Activated CD4-positive, alpha-beta memory T cell treated with anti-CD3 and anti-CD28 coated beads for 36 hours (primary cell): ENCODE results near the gene PCOLCE2. TPM values are rescaled to one million over a fixed set of nuclear protein-coding genes. Genes with fewer than 3 reads are reported as not detected.
"Not testable (repeated sequence)": the region's sequence is repeated elsewhere in the genome, so short reads cannot be mapped to it uniquely, and the experiment has no call there.

ENCODE experiments used
- CTCF ChIA-PET: fragments of 350-600 bp; sonication (Branson Sonifier 250); formaldehyde crosslinking; loops from one replicate; lab custom pipeline; 2021; ENCODE audit warnings: antibody characterized with exemption, inconsistent platforms; lab: Charles Lee
- POLR2A ChIA-PET: fragments of 350-600 bp; sonication (Branson Sonifier 250); formaldehyde crosslinking; loops from one replicate; lab custom pipeline; 2021; ENCODE audit warnings: antibody characterized with exemption; lab: Charles Lee
- DNase-seq: peaks from one replicate; pipeline ENCODE4 v3.0.0-alpha.2; 2020
- H3K27ac Mint-ChIP-seq: one replicate; pipeline ENCODE4 v1.8.0; 2021; ENCODE audit warnings: mixed read lengths
- H3K27me3 Mint-ChIP-seq: one replicate; pipeline ENCODE4 v1.8.0; 2021; ENCODE audit warnings: mixed read lengths
- H3K36me3 Mint-ChIP-seq: one replicate; pipeline ENCODE4 v1.8.0; 2021; ENCODE audit warnings: mixed read lengths
- H3K4me1 Mint-ChIP-seq: one replicate; pipeline ENCODE4 v1.8.0; 2021; ENCODE audit warnings: low read depth, mixed read lengths
- H3K4me3 Mint-ChIP-seq: one replicate; pipeline ENCODE4 v1.8.0; 2021; ENCODE audit warnings: mild to moderate bottlenecking, mixed read lengths
- H3K9me3 Mint-ChIP-seq: one replicate; pipeline ENCODE4 v1.8.0; 2021; ENCODE audit warnings: mixed read lengths
- intact Hi-C: fragments of 100-400 bp; cut with micrococcal nuclease; formaldehyde crosslinking; loops from one replicate; pipeline ENCODE4 v1.15.1; 2023
- total RNA-seq, 2 experiments: library from RNA; stranded (reverse); gene quantifications; one replicate each; pipeline ENCODE4 v1.2.3, GENCODE V29; 2021

Gene PCOLCE2
- total RNA-seq, 2 experiments from 2014 or later = 0.57 TPM; not detected in 1

DNA sequence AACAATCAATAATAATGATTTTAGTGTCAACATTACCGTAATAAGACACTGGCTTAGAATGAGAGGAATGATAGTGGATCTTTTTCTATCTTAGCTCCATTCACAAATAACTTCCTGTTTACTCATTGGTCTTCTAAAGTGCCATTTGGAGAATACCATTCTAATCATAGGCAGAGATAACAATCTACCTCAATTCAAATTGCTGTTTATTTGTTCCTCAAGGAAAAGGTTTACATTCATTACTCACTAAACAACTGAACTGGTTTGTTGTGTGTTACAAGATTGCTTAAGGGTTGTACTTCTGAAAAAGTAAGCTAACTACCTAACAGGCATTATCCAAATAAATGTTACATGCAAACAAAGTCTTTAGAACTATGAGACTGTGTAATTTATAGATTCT, 8.1 kb upstream of the PCOLCE2 start:
- H3K9me3 Mint-ChIP-seq = no peaks in the 10 kb centered on the region
- no peaks in the 10 kb centered on the region for H3K4me1 Mint-ChIP-seq
- ChIA-PET POLR2A (no interaction called here), CTCF (no interaction called here)
- intact Hi-C loops = no loop called here
- H3K36me3 Mint-ChIP-seq = no peaks in the 10 kb centered on the region
- no peak for DNase-seq
- no peak overlapping the region for H3K4me3 Mint-ChIP-seq
- H3K27ac Mint-ChIP-seq = no peak overlapping the region
- H3K27me3 Mint-ChIP-seq = peaks cover 4% of the 10 kb centered on the region

DNA sequence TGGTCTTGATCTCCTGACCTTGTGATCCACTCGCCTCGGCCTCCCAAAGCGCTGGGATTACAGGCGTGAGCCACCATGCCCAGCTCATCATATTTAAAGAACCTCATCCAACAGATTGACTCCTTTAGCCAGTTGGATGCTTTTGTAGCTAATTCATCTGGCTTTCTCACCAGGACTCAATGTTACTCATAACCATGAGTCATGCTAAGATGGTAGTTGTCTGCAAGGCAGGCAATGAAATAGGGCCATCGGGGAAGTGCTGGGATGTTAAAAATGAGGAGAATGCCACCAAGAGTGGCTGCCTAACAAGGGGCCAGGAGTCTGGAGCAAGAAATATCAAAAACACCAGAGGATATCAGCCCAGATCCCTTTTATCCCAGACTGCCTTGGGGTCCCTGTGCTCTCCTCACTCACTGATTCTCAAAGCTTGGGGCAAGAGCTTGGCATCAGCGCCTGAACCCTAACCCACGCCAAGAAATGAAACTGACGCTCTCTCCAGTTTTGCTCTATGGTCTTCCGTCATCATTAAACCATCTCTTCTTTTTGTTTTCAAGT, 7.4 kb upstream of the PCOLCE2 start:
- H3K36me3 Mint-ChIP-seq = no peaks in the 10 kb centered on the region
- intact Hi-C loops = no loop called here
- H3K27ac Mint-ChIP-seq = no peak overlapping the region
- no peaks in the 10 kb centered on the region for H3K9me3 Mint-ChIP-seq
- no peak for DNase-seq
- H3K27me3 Mint-ChIP-seq = peaks cover 6% of the 10 kb centered on the region
- no peak overlapping the region for H3K4me3 Mint-ChIP-seq
- ChIA-PET CTCF (no interaction called here), POLR2A (no interaction called here)
- H3K4me1 Mint-ChIP-seq = no peaks in the 10 kb centered on the region

- ChIA-PET CTCF (no interaction called here), POLR2A (no interaction called here)
- intact Hi-C loops = no loop called here
- Mint-ChIP-seq H3K4me3 (no peak overlapping the region), H3K27ac (no peak overlapping the region), H3K4me1 (peaks cover under 1% of the 10 kb centered on the region), H3K27me3 (peaks cover 12% of the 10 kb centered on the region), H3K9me3 (no peaks in the 10 kb centered on the region), H3K36me3 (no peaks in the 10 kb centered on the region)
- no peak for DNase-seq
Measured at GRCh38 chr3:142894493-142894892, 5.6 kb upstream of the PCOLCE2 start.

GRCh38 chr3:142892714-142893113, 3.8 kb upstream of the PCOLCE2 start:
- no peak overlapping the region for H3K4me3 Mint-ChIP-seq
- H3K4me1 Mint-ChIP-seq = peaks cover 9% of the 10 kb centered on the region
- ChIA-PET CTCF (no interaction called here), POLR2A (no interaction called here)
- H3K9me3 Mint-ChIP-seq = no peaks in the 10 kb centered on the region
- H3K27ac Mint-ChIP-seq = no peak overlapping the region
- H3K36me3 Mint-ChIP-seq = no peaks in the 10 kb centered on the region
- peaks cover 19% of the 10 kb centered on the region for H3K27me3 Mint-ChIP-seq
- no peak for DNase-seq
- intact Hi-C loops = no loop called here

DNA sequence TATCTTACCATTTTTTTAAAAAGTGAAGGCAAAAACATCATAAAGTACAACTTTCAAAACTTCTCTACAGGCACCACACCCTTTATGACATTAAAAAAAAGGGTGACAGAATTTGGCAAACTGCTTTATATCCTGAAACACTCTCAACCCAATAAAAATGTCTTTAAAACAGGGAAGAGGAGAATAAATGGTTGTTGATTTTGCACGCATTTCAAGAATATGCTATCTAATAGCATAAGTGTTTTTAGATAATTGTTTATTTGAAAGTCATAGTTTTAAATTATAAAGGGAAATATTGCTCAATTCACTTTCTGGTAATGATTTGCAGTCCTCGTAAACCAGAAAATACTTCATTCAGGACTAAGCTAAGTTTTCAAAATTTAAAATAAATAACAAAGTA, 1.7 kb upstream of the PCOLCE2 start:
- intact Hi-C loops = no loop called here
- H3K27me3 Mint-ChIP-seq = peaks cover 34% of the 10 kb centered on the region

DNA sequence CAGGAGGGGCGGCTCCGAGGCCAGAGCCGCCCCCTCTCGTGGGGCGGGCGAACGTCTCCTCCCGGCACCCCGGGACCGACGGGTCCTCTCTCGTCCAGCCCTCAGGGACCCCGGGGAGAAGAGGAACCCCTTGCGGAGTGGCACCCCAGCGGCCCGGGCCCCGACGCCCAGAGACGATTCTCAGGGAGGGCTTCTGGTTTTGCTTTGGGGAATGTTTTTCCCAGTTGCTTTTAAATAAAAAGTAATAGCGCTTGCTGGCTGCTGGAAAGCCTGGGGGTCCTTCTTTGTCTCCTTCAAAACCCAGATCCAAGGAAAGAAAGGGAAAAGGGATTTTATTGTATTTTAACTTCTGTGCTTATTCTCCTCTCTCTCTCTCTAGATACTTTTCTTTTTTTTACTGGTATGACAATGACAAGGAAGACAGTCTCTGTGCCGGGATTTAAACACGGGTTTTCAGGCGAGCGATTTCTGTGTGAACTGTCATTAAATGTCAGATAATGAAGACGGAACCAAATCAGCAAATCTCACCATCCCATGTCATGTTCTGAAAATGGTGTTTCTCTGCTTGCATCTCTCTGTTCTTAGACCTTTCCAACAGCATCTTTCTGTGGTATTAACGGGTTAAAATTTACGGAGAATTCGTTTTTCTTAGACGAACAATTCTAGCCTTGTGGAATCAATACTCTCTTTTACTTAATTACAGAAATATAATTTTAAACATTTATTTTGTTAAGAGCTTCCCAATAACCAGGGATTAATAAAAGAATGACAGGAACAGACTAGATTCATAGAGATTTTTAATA, 530 bp upstream of the PCOLCE2 start:
- Mint-ChIP-seq H3K27me3 (peaks cover 37% of the 10 kb centered on the region), H3K27ac (no peak overlapping the region), H3K9me3 (no peaks in the 10 kb centered on the region), H3K4me1 (peaks cover 9% of the 10 kb centered on the region), H3K4me3 (peak overlapping the region; percentile 58), H3K36me3 (no peaks in the 10 kb centered on the region)
- intact Hi-C loops = no loop called here
- no peak for DNase-seq
- CTCF ChIA-PET = interaction anchor here (1.6 kb wide), 1 partner anchor 61 kb away, joined by 6 read pairs; no protein-coding TSS in a partner anchor
- POLR2A ChIA-PET = no interaction called here

More for the DNA sequence above, 1.7 kb upstream of the PCOLCE2 start:
- no peaks in the 10 kb centered on the region for H3K9me3 Mint-ChIP-seq
- POLR2A ChIA-PET = no interaction called here
- H3K27ac Mint-ChIP-seq = no peak overlapping the region
- no peaks in the 10 kb centered on the region for H3K36me3 Mint-ChIP-seq
- CTCF ChIA-PET = no interaction called here
- DNase-seq = no peak
- peaks cover 9% of the 10 kb centered on the region for H3K4me1 Mint-ChIP-seq
- no peak overlapping the region for H3K4me3 Mint-ChIP-seq

- H3K4me1 Mint-ChIP-seq = peaks cover 9% of the 10 kb centered on the region
- H3K9me3 Mint-ChIP-seq = no peaks in the 10 kb centered on the region
- peaks cover 42% of the 10 kb centered on the region for H3K27me3 Mint-ChIP-seq
- peak overlapping the region; percentile 58 for H3K4me3 Mint-ChIP-seq
- ChIA-PET POLR2A (no interaction called here), CTCF (interaction anchor here (1.6 kb wide), 1 partner anchor 59 kb away, joined by 6 read pairs; no protein-coding TSS in a partner anchor)
- intact Hi-C loops = no loop called here
- H3K36me3 Mint-ChIP-seq = no peaks in the 10 kb centered on the region
- DNase-seq = peak; percentile 12
- no peak overlapping the region for H3K27ac Mint-ChIP-seq
Measured at GRCh38 chr3:142888099-142888480, 793 bp downstream of the PCOLCE2 start.

DNA sequence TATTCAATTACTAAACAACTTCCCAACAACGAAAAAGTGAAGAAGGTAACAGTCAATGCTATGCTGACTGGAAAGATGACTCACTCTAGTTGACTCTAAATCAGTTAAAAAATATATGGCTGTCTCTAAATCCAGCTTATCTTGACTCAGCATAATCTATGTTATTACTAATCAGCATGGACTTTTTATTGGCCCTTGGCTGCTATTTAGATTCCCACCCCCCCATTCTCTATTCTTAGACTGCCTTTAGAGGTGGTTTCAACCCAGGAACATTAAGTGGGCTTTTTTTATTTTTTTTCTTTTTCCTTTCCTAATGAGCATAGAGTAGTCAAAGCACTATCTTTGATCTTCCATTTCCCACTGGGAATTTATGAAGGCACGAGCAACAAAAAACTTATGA, 1.9 kb downstream of the PCOLCE2 start:
- ChIA-PET CTCF (interaction anchor here (1.4 to 2.1 kb wide), 2 partner anchors 58 to 100 kb away, joined by 3 to 5 read pairs; no protein-coding TSS in a partner anchor), POLR2A (interaction anchor here (0.7 kb wide), 1 partner anchor 46 kb away, joined by 3 read pairs; no protein-coding TSS in a partner anchor)
- Mint-ChIP-seq H3K9me3 (no peaks in the 10 kb centered on the region), H3K27me3 (peaks cover 42% of the 10 kb centered on the region), H3K4me3 (no peak overlapping the region), H3K36me3 (no peaks in the 10 kb centered on the region), H3K27ac (no peak overlapping the region), H3K4me1 (peaks cover 9% of the 10 kb centered on the region)
- intact Hi-C loops = no loop called here
- DNase-seq = no peak

GRCh38 chr3:142886021-142886420, 2.9 kb downstream of the PCOLCE2 start:
- DNase-seq = no peak
- peaks cover 9% of the 10 kb centered on the region for H3K4me1 Mint-ChIP-seq
- intact Hi-C loops = no loop called here
- H3K27me3 Mint-ChIP-seq = peaks cover 38% of the 10 kb centered on the region
- ChIA-PET POLR2A (no interaction called here), CTCF (interaction anchor here (1.1 to 2.1 kb wide), 2 partner anchors 55 to 57 kb away, joined by 3 to 5 read pairs; no protein-coding TSS in a partner anchor)
- H3K4me3 Mint-ChIP-seq = no peak overlapping the region
- no peak overlapping the region for H3K27ac Mint-ChIP-seq
- H3K9me3 Mint-ChIP-seq = no peaks in the 10 kb centered on the region
- H3K36me3 Mint-ChIP-seq = no peaks in the 10 kb centered on the region

DNA sequence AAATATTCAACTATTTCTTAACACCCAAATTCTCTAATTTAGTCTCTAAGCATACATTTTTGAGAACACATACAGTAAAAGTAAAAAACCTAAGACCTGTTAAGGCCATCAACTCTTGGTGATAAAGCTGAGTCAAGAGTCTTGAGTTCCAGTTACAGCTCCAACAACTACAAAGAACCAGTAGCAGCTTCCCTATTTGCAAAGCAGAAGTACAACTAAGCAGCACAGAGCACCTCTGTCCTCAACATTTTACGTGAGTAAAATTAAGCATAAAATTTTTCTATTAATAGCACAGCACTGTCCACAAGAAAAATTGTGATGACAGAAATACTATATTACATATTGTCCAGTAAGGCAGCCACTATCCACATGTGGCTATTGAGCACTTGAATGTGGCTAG, 4.4 kb downstream of the PCOLCE2 start:
- intact Hi-C loops = no loop called here
- ChIA-PET CTCF (interaction anchor here (1.2 kb wide), 1 partner anchor 56 kb away, joined by 3 read pairs; no protein-coding TSS in a partner anchor), POLR2A (no interaction called here)
- no peaks in the 10 kb centered on the region for H3K36me3 Mint-ChIP-seq
- no peak overlapping the region for H3K27ac Mint-ChIP-seq
- no peak overlapping the region for H3K4me3 Mint-ChIP-seq
- H3K27me3 Mint-ChIP-seq = peaks cover 37% of the 10 kb centered on the region
- no peak for DNase-seq
- H3K4me1 Mint-ChIP-seq = peaks cover 8% of the 10 kb centered on the region
- no peaks in the 10 kb centered on the region for H3K9me3 Mint-ChIP-seq

DNA sequence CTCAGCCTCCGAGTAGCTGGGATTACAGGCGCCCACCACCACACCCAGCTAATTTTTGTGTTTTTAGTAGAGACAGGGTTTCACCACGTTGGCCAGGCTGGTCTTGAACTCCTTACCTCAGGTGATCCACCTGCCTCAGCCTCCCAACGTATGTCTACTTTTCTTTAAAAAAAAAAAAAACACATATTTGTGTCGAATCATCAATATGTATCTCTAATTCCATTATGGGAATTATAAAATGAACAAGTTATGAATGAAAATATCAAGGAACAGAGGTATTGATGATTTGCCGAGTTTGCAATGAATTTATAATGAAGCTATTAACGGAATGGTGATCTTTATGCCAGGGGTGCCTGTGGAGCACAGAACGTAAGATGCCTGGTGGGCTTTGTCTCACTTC, 5.3 kb downstream of the PCOLCE2 start:
- DNase-seq, H3K4me1 Mint-ChIP-seq, H3K36me3 Mint-ChIP-seq, H3K9me3 Mint-ChIP-seq, intact Hi-C loops, H3K4me3 Mint-ChIP-seq, H3K27ac Mint-ChIP-seq, POLR2A ChIA-PET: not testable (repeated sequence)
- peaks cover 34% of the 10 kb centered on the region for H3K27me3 Mint-ChIP-seq
- CTCF ChIA-PET = interaction anchor here (0.6 kb wide), 1 partner anchor 92 kb away, joined by 3 read pairs; no protein-coding TSS in a partner anchor

- H3K27ac Mint-ChIP-seq = no peak overlapping the region
- DNase-seq = no peak
- H3K27me3 Mint-ChIP-seq = peaks cover 27% of the 10 kb centered on the region
- POLR2A ChIA-PET = no interaction called here
- intact Hi-C loops = no loop called here
- CTCF ChIA-PET = interaction anchor here (0.8 kb wide), 1 partner anchor 113 kb away, joined by 3 read pairs; no protein-coding TSS in a partner anchor
- no peaks in the 10 kb centered on the region for H3K4me1 Mint-ChIP-seq
- no peak overlapping the region for H3K4me3 Mint-ChIP-seq
- H3K9me3 Mint-ChIP-seq = no peaks in the 10 kb centered on the region
- no peaks in the 10 kb centered on the region for H3K36me3 Mint-ChIP-seq
Measured at GRCh38 chr3:142881445-142882224, 7.2 kb downstream of the PCOLCE2 start.
